ENCODE measurements around the gene PISD. TPM values are rescaled to one million over a fixed set of nuclear protein-coding genes. Genes with fewer than 3 reads are reported as not detected.

PISD gene
- polyA plus RNA-seq, 3 donors: 28.8 to 32.8 (median 30.1) TPM

GRCh38 chr22:31578171-31578570, 83.8 kb downstream of the PISD start:
- no peak for DNase-seq (ENCODE audit: low read depth in 3 of 3, low spot score in 2 of 3)

- no peak for DNase-seq (ENCODE audit: low read depth in 3 of 3, low spot score in 2 of 3)
These were observed 84.3 kb downstream of the PISD start for GRCh38 chr22:31577711-31578110.

GRCh38 chr22:31575190-31575589, 86.8 kb downstream of the PISD start:
- no peak for DNase-seq (ENCODE audit: low read depth in 3 of 3, low spot score in 2 of 3)

GRCh38 chr22:31574055-31574670, 87.9 kb downstream of the PISD start:
- no peak for DNase-seq (ENCODE audit: low read depth in 3 of 3, low spot score in 2 of 3)

DNA sequence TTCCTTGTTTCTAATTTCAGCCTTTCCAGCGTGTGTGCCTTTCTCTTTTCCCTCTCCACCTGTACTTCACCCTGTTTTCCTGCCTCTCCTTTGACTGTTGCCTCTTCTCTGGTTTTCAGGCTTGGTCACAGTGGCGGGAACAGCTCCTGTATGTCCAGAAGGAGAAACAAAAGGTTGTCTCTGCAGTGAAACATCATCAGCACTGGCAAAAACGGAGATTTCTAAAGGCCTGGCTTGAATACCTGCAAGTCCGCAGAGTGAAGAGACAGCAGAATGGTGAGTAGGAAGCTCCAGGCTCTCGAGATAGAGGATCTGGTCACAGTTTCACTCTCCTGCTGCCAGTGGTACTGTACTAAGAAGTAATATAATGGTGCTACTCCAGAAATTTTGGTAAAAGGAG, 89.1 kb downstream of the PISD start:
- DNase-seq (ENCODE audit: low read depth in 3 of 3, low spot score in 2 of 3): no peak

GRCh38 chr22:31569126-31569525, 92.9 kb downstream of the PISD start:
- no peak for DNase-seq (ENCODE audit: low read depth in 3 of 3, low spot score in 2 of 3)

Other genes with a start within 250 kb of the PISD start
- 10 to 100 TPM; 43.7 to 54.5 (median 50.1) TPM for gene EIF4ENIF1, start 172.4 kb downstream of the PISD start, polyA plus RNA-seq (ENCODE audit: insufficient read length in 3 of 3)
- 10 to 100 TPM; 20.5 to 22.4 (median 22.0) TPM for gene SFI1, start 165.7 kb downstream of the PISD start, polyA plus RNA-seq (ENCODE audit: insufficient read length in 3 of 3)
- 10 to 100 TPM; 25.0 to 26.7 (median 25.4) TPM for gene PRR14L, start 87.9 kb upstream of the PISD start, polyA plus RNA-seq (ENCODE audit: insufficient read length in 3 of 3)
- gene DEPDC5, start 91.8 kb upstream of the PISD start, polyA plus RNA-seq (ENCODE audit: insufficient read length in 3 of 3): 10 to 100 TPM; 14.0 to 16.5 (median 14.8) TPM

Measured in right renal cortex interstitium (tissue), 3 donors.